ENCODE data around the gene TREX2.

- TF ChIP-seq, protein P1, sequence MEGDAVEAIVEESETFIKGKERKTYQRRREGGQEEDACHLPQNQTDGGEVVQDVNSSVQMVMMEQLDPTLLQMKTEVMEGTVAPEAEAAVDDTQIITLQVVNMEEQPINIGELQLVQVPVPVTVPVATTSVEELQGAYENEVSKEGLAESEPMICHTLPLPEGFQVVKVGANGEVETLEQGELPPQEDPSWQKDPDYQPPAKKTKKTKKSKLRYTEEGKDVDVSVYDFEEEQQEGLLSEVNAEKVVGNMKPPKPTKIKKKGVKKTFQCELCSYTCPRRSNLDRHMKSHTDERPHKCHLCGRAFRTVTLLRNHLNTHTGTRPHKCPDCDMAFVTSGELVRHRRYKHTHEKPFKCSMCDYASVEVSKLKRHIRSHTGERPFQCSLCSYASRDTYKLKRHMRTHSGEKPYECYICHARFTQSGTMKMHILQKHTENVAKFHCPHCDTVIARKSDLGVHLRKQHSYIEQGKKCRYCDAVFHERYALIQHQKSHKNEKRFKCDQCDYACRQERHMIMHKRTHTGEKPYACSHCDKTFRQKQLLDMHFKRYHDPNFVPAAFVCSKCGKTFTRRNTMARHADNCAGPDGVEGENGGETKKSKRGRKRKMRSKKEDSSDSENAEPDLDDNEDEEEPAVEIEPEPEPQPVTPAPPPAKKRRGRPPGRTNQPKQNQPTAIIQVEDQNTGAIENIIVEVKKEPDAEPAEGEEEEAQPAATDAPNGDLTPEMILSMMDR (conservative IDR thresholded peaks at IDR 0.05; ENCODE audit: low read depth, low read length), result no peak
- TF ChIP-seq POLR2A (IDR thresholded peaks at IDR 0.05; ENCODE audit: low read depth, low read length) (no peak), RAD21 (IDR thresholded peaks at IDR 0.05; ENCODE audit: low read length) (no peak), SMC3 (IDR thresholded peaks at IDR 0.05; ENCODE audit: low read depth, low read length) (no peak)
Observed at GRCh38 chrX:153443476-153444332, 2.2 kb downstream of the TREX2 start.

Data from IMR-90 (cell line).